BJ (cell line): ENCODE data around the gene SCAMP2. TPM values are rescaled to one million over a fixed set of nuclear protein-coding genes. Genes with fewer than 3 reads are reported as not detected.

Source experiments
- CTCF ChIA-PET: fragments of 350-600 bp; formaldehyde crosslinking; extraction: SDS; loops from one replicate; lab custom pipeline; 2021; ENCODE audit warnings: antibody characterized with exemption, inconsistent platforms; lab: Yijun Ruan, JAX
- POLR2A ChIA-PET: fragments of 300-600 bp; sonication (Branson Sonifier 250); formaldehyde crosslinking; extraction: SDS; loops from one replicate; lab custom pipeline; 2021; ENCODE audit warnings: antibody characterized with exemption; lab: Charles Lee
- DNase-seq: peaks from one replicate; pipeline ENCODE4 v3.0.0-alpha.2; 2011; ENCODE audit warnings: low read depth
- H3K27me3 ChIP-seq: 2 replicates; pipeline ENCODE4 v1.6.0; 2011; ENCODE audit warnings: low read length; ENCODE audit not compliant: control insufficient read depth, insufficient read depth
- H3K36me3 ChIP-seq: 2 replicates; pipeline ENCODE4 v1.5.1; 2011; ENCODE audit warnings: low read length; ENCODE audit not compliant: control insufficient read depth, insufficient read depth
- H3K4me3 ChIP-seq: 2 replicates; pipeline ENCODE4 v1.5.1; 2011; ENCODE audit warnings: low read depth, mild to moderate bottlenecking, control low read depth, low read length
- CTCF ChIP-seq: IDR thresholded peaks from 2 replicates; pipeline ENCODE4 v1.5.1; 2011; ENCODE audit warnings: low read depth, mild to moderate bottlenecking, control low read depth, inconsistent platforms, low read length, moderate library complexity; ENCODE audit not compliant: insufficient read depth
- polyA plus RNA-seq: library from polyadenylated mRNA; depleted of rRNA; stranded (reverse); fragments of >200 nt; gene quantifications from 2 replicates; pipeline ENCODE4 v1.2.3, GENCODE V29; 2011

SCAMP2 gene
- polyA plus RNA-seq, 1 experiment = 192 TPM

DNA sequence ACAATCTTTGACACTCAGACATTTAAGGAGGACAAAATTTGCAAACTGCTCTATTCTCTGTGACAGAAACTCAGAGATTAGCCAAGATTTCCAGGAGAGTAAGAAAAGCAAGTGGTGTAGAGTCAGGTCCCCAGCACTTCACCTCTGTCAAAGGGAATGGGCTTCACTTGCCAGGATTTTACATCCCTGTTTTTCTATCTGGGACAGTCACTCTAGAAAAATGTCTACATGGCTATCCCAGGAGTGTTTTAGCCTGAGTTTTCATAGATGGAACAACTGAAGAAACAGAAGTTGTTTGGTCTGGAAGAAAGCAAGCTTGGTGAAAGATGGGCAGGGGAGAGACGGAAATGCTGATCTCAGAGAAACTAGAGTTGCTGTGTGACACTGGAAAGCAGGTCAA, 30.5 kb upstream of the SCAMP2 start:
- Histone ChIP-seq H3K27me3 (no peaks in the 10 kb centered on the region), H3K36me3 (peaks cover 29% of the 10 kb centered on the region), H3K4me3 (no peak overlapping the region)
- DNase-seq = no peak
- ChIA-PET POLR2A (no interaction called here), CTCF (interaction anchor here (0.6 to 3.0 kb wide), 4 partner anchors 19 to 135 kb away, joined by 3 to 7 read pairs (median 4); no protein-coding TSS in a partner anchor)
- TF ChIP-seq CTCF = no peak

DNA sequence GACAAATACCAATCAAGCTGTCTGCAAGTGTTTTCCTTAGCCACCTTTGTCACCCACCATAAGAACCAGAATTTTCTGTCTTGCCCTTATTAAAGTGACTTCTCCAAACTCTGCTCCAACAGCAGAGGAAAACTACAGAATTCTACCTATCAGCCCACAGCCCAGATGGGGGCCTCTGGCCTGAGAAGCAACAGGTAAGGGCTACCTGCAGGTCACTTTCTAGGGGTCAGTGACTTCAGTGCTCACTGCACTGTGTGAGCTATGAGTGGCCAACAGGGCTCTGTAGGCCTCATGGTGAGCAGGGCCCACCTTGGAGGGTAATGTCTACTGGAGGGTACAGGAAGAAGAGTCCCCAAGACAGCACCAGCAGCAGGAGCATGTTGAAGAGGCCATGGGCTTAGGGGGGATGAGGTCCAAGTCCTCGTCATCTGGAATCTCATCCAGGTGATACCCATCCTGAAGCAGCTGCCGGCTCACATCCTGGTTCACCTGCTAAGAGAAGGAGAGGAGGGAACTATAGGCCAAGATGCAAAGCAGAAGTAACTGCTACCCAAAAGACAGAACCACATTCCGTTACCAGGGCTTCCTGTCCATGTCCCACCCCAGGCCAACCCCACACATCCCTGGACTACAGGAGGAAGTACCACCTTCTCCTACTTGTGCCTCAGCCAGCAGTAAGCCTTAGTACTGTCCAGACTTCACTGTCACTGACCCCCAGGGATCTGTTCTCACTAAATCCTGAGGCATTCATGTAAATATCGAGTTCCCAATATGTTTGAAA, 29.3 kb upstream of the SCAMP2 start:
- Histone ChIP-seq H3K4me3 (no peak overlapping the region), H3K27me3 (no peaks in the 10 kb centered on the region), H3K36me3 (peaks cover 29% of the 10 kb centered on the region)
- CTCF ChIA-PET = interaction anchor here (0.8 to 7.2 kb wide), 26 partner anchors 10 to 535 kb away, joined by 3 to 57 read pairs (median 4); partner anchors contain the start of genes COX5A, CSK, CYP11A1 and MPI
- POLR2A ChIA-PET = no interaction called here
- no peak for TF ChIP-seq CTCF
- DNase-seq = no peak

DNA sequence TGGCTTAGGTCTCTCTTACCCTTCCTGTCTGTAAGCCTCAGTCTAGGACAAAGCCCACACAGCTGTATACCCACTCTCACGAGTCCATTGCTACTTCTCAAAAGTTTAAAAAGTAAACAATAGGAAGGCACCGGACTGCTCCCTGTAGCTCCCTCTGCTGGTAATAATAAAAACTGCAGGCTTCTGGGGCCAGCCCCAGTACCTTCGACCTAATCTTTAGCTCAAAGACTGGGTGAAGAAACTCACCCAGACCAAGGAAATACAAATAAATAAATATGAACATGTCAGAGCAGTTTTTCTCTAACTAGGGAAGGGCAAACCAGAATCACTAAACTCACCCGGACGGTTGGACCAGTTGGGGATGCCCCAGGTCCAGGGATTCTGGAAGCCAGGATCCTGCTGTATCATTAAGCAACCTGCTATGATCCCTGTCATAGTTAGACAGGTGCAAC, 28.5 kb upstream of the SCAMP2 start:
- TF ChIP-seq CTCF = peak; percentile 84
- H3K36me3 ChIP-seq = peaks cover 32% of the 10 kb centered on the region

DNA sequence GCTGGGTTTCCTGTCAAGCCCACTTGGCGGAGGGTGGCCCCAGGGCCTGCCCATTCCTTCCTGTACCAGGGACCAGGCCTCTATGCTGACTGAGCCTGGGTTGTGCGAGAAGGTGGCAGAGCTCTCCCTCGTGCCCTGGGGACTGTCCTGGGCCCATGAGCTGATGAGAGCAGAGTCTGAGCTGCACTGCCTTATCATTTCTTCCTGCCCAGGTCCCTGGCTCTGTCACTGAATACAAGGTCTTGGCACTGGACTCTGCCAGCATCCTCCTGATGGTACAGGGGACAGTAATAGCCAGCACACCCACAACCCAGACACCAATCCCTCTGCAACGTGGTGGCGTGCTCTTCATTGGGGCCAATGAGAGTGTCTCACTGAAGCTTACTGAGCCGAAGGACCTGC, 24.1 kb upstream of the SCAMP2 start:
- TF ChIP-seq CTCF = no peak
- DNase-seq = no peak
- H3K4me3 ChIP-seq = no peak overlapping the region
- peaks cover 31% of the 10 kb centered on the region for H3K36me3 ChIP-seq
- H3K27me3 ChIP-seq = no peaks in the 10 kb centered on the region
- ChIA-PET POLR2A (no interaction called here), CTCF (interaction anchor here (0.8 to 7.2 kb wide), 5 partner anchors 8 to 442 kb away, joined by 3 to 57 read pairs (median 4); no protein-coding TSS in a partner anchor)

More for the DNA sequence above, 28.5 kb upstream of the SCAMP2 start:
- Histone ChIP-seq H3K4me3 (no peak overlapping the region), H3K27me3 (no peaks in the 10 kb centered on the region)
- ChIA-PET CTCF (interaction anchor here (0.6 to 7.2 kb wide), 33 partner anchors 9 to 534 kb away, joined by 3 to 57 read pairs (median 4); partner anchors contain the start of genes COX5A, CSK, CYP11A1 and MPI), POLR2A (interaction anchor here (0.5 to 0.7 kb wide), 2 partner anchors 20 to 100 kb away, joined by 3 to 5 read pairs; no protein-coding TSS in a partner anchor)
- no peak for DNase-seq

GRCh38 chr15:74896316-74896715, 23.2 kb upstream of the SCAMP2 start:
- DNase-seq = no peak
- no peak overlapping the region for H3K4me3 ChIP-seq
- ChIA-PET CTCF (interaction anchor here (0.6 to 7.2 kb wide), 5 partner anchors 9 to 848 kb away, joined by 3 to 57 read pairs (median 4); no protein-coding TSS in a partner anchor), POLR2A (no interaction called here)
- no peaks in the 10 kb centered on the region for H3K27me3 ChIP-seq
- H3K36me3 ChIP-seq = peaks cover 27% of the 10 kb centered on the region
- no peak for TF ChIP-seq CTCF
